ENCODE results near the gene KPNA6.

- TF ChIP-seq, protein P1, sequence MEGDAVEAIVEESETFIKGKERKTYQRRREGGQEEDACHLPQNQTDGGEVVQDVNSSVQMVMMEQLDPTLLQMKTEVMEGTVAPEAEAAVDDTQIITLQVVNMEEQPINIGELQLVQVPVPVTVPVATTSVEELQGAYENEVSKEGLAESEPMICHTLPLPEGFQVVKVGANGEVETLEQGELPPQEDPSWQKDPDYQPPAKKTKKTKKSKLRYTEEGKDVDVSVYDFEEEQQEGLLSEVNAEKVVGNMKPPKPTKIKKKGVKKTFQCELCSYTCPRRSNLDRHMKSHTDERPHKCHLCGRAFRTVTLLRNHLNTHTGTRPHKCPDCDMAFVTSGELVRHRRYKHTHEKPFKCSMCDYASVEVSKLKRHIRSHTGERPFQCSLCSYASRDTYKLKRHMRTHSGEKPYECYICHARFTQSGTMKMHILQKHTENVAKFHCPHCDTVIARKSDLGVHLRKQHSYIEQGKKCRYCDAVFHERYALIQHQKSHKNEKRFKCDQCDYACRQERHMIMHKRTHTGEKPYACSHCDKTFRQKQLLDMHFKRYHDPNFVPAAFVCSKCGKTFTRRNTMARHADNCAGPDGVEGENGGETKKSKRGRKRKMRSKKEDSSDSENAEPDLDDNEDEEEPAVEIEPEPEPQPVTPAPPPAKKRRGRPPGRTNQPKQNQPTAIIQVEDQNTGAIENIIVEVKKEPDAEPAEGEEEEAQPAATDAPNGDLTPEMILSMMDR (IDR thresholded peaks at IDR 0.05): no peak
- no peak for TF ChIP-seq POLR2AphosphoS5 (IDR thresholded peaks at IDR 0.05; ENCODE audit: insufficient read depth in 1 of 2, low read depth in 1 of 2)
- no peak for TF ChIP-seq POLR2A (IDR thresholded peaks at IDR 0.05)
Measured at GRCh38 chr1:32111040-32111623, 3.3 kb downstream of the KPNA6 start.

All from vagina (tissue), 2 donors.